Thyroid gland (tissue), 4 donors: ENCODE data around the gene GPC5.

Source experiments
- CTCF ChIP-seq, 6 experiments: fragments of 200-600 bp in 3 of 6; fragments of 450-650 bp in 3 of 6; sonication (generic) in 3 of 6; IDR thresholded peaks; one replicate each; pipeline ENCODE4 v1.5.1; 2016 to 2019; ENCODE audit warnings: antibody characterized with exemption in 6 of 6, mild to moderate bottlenecking in 2 of 6, inconsistent platforms in 1 of 6, moderate library complexity in 1 of 6
- POLR2A ChIP-seq, 2 donors: fragments of 450-650 bp; IDR thresholded peaks; one replicate each; pipeline ENCODE4 v1.6.1; 2017; ENCODE audit warnings: antibody characterized with exemption in 2 of 2, mild to moderate bottlenecking in 2 of 2, moderate library complexity in 1 of 2

- TF ChIP-seq CTCF (IDR thresholded peaks at IDR 0.05) (no peak), POLR2A (IDR thresholded peaks at IDR 0.05) (no peak)
Observed at GRCh38 chr13:91698308-91698707, 299.9 kb downstream of the GPC5 start.
